NCI-H2029 treated with DMSO at 0.1 percent for 48 hours (cell line): ENCODE results near the gene USP40.

Experiments used
- DNase-seq: peaks from one replicate; lab custom pipeline; 2025; lab: John Stamatoyannopoulos, UW

The USP40 gene

GRCh38 chr2:233551491-233551890 lies 15.1 kb downstream of the USP40 start:
- DNase-seq: no peak

- no peak for DNase-seq
Measured at GRCh38 chr2:233546774-233547173, 19.8 kb downstream of the USP40 start.

GRCh38 chr2:233546101-233546500 lies 20.5 kb downstream of the USP40 start:
- no peak for DNase-seq

- no peak for DNase-seq
Measured at GRCh38 chr2:233544200-233544610, 22.4 kb downstream of the USP40 start.

- DNase-seq: no peak
Measured at GRCh38 chr2:233542507-233542906, 24.1 kb downstream of the USP40 start.

GRCh38 chr2:233538741-233539140 lies 27.8 kb downstream of the USP40 start:
- DNase-seq: no peak

- DNase-seq: no peak
Measured at GRCh38 chr2:233535271-233535670, 31.3 kb downstream of the USP40 start.

- DNase-seq: no peak
Measured at GRCh38 chr2:233532971-233533370, 33.6 kb downstream of the USP40 start.

GRCh38 chr2:233531955-233532354 lies 34.6 kb downstream of the USP40 start:
- DNase-seq: no peak

- no peak for DNase-seq
Measured at GRCh38 chr2:233530381-233530780, 36.2 kb downstream of the USP40 start.

GRCh38 chr2:233528182-233528581 lies 38.4 kb downstream of the USP40 start:
- DNase-seq: no peak

- DNase-seq: no peak
Measured at GRCh38 chr2:233525791-233526190, 40.8 kb downstream of the USP40 start.

- no peak for DNase-seq
Measured at GRCh38 chr2:233519787-233520611, 46.6 kb downstream of the USP40 start.

- no peak for DNase-seq
Measured at GRCh38 chr2:233513953-233514655, 52.5 kb downstream of the USP40 start.

GRCh38 chr2:233503947-233504637 lies 62.5 kb downstream of the USP40 start:
- DNase-seq: no peak

GRCh38 chr2:233503481-233503880 lies 63.1 kb downstream of the USP40 start:
- DNase-seq: no peak

- DNase-seq: no peak
Measured at GRCh38 chr2:233501198-233502076, 65.1 kb downstream of the USP40 start.

GRCh38 chr2:233499928-233500327 lies 66.7 kb downstream of the USP40 start:
- DNase-seq: no peak

- no peak for DNase-seq
Measured at GRCh38 chr2:233498126-233498525, 68.5 kb downstream of the USP40 start.

GRCh38 chr2:233497692-233498091 lies 68.9 kb downstream of the USP40 start:
- no peak for DNase-seq
